ENCODE measurements around the gene SLC17A6. TPM values are rescaled to one million over a fixed set of nuclear protein-coding genes. Genes with fewer than 3 reads are reported as not detected.

Gene SLC17A6
- total RNA-seq, 2 experiments from 2014 or later = not detected

GRCh38 chr11:22407267-22407666 is 69.1 kb downstream of the SLC17A6 start:
- POLR2A ChIA-PET = no interaction called here
- Mint-ChIP-seq H3K27me3 (no peaks in the 10 kb centered on the region), H3K9me3 (no peaks in the 10 kb centered on the region), H3K36me3 (no peaks in the 10 kb centered on the region), H3K4me1 (ENCODE audit: low read depth) (no peaks in the 10 kb centered on the region), H3K4me3 (no peak overlapping the region), H3K27ac (no peak overlapping the region)
- CTCF ChIA-PET = no interaction called here
- intact Hi-C loops (cut with micrococcal nuclease) = no loop called here
- DNase-seq = no peak

DNA sequence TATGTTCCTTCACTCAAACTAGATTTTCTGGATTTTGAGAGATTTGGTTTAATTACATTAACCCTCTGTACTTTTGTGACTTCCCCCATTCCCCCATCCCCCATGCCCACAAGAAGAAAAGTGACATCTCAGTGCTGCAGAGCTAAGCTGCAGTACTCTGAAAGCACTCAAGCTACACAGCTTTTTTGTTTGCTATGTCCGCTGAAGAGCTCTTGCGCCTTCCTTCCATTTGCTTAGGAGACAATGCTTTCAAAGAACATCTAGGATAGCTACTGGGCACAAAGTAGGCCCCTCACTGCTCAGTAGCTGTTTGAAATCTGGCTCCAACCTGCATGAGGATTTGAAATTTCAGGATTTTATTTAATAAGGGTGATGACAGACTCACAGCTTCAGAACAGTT is 69.7 kb downstream of the SLC17A6 start:
- Mint-ChIP-seq H3K4me3 (no peak overlapping the region), H3K36me3 (no peaks in the 10 kb centered on the region), H3K27me3 (no peaks in the 10 kb centered on the region), H3K4me1 (ENCODE audit: low read depth) (no peaks in the 10 kb centered on the region), H3K27ac (no peak overlapping the region), H3K9me3 (no peaks in the 10 kb centered on the region)
- POLR2A ChIA-PET = no interaction called here
- DNase-seq = no peak
- CTCF ChIA-PET = no interaction called here
- intact Hi-C loops (cut with micrococcal nuclease) = no loop called here

- CTCF ChIA-PET = no interaction called here
- no peaks in the 10 kb centered on the region for H3K36me3 Mint-ChIP-seq
- H3K4me1 Mint-ChIP-seq (ENCODE audit: low read depth) = no peaks in the 10 kb centered on the region
Observed at GRCh38 chr11:22415476-22415875, 77.3 kb downstream of the SLC17A6 start.

DNA sequence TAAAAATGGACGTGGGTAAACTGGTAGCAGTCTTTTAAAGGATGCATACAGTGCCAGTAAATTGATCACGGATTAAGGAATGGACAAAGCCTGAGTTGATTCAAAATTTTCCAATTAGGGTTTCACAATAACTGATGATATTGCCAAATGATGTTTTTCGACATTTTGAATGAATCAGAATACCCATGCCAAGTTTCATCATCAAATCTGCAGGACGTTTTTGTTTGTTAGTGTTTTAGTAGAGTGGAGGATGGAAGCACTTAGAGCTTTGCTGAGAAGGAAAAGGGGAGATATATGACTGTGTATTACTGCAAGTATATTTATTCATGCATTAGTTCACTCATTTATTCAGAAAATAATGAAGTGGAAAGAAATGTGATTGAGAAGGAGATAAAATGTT is 78.3 kb downstream of the SLC17A6 start:
- no peak overlapping the region for H3K27ac Mint-ChIP-seq
- intact Hi-C loops (cut with micrococcal nuclease) = no loop called here
- H3K27me3 Mint-ChIP-seq = no peaks in the 10 kb centered on the region
- DNase-seq = no peak
- no peaks in the 10 kb centered on the region for H3K36me3 Mint-ChIP-seq
- H3K4me1 Mint-ChIP-seq (ENCODE audit: low read depth) = no peaks in the 10 kb centered on the region
- ChIA-PET CTCF (no interaction called here), POLR2A (no interaction called here)
- H3K4me3 Mint-ChIP-seq = no peak overlapping the region
- H3K9me3 Mint-ChIP-seq = no peaks in the 10 kb centered on the region

More at GRCh38 chr11:22415476-22415875, 77.3 kb downstream of the SLC17A6 start:
- no peaks in the 10 kb centered on the region for H3K27me3 Mint-ChIP-seq
- no peak for DNase-seq
- no peak overlapping the region for H3K4me3 Mint-ChIP-seq
- H3K9me3 Mint-ChIP-seq = no peaks in the 10 kb centered on the region
- no peak overlapping the region for H3K27ac Mint-ChIP-seq
- POLR2A ChIA-PET = no interaction called here
- intact Hi-C loops (cut with micrococcal nuclease) = no loop called here

GRCh38 chr11:22426915-22427314 is 88.7 kb downstream of the SLC17A6 start:
- POLR2A ChIA-PET = no interaction called here
- Mint-ChIP-seq H3K4me3 (no peak overlapping the region), H3K36me3 (no peaks in the 10 kb centered on the region), H3K27ac (no peak overlapping the region), H3K9me3 (peaks cover 7% of the 10 kb centered on the region), H3K4me1 (ENCODE audit: low read depth) (no peaks in the 10 kb centered on the region), H3K27me3 (peaks cover 4% of the 10 kb centered on the region)
- intact Hi-C loops (cut with micrococcal nuclease) = no loop called here
- CTCF ChIA-PET = no interaction called here
- DNase-seq = no peak

Other genes with a start within 250 kb of the SLC17A6 start
- under 1 TPM in 1 of 2 experiments, not detected in 1; 0.02 TPM for gene ANO5, start 145.3 kb upstream of the SLC17A6 start, total RNA-seq

All from activated CD4-positive, alpha-beta memory T cell treated with anti-CD3 and anti-CD28 coated beads for 36 hours (primary cell).